Measurements from ENCODE around the gene PIGB. TPM values are rescaled to one million over a fixed set of nuclear protein-coding genes. Genes with fewer than 3 reads are reported as not detected.
"Not testable (repeated sequence)": the region's sequence is repeated elsewhere in the genome, so short reads cannot be mapped to it uniquely, and the experiment has no call there.

PIGB gene
- total and polyA plus RNA-seq, 3 experiments from 2014 or later: 17.4 to 22.4 (median 17.9) TPM

- H3K4me3 Mint-ChIP-seq; H3K4me1 ChIP-seq (ENCODE audit: insufficient read depth, low read length); H3K4me1 Mint-ChIP-seq; H3K27ac ChIP-seq (ENCODE audit: low read depth, low read length); H3K27me3 ChIP-seq (ENCODE audit: insufficient read depth, low read length, poor library complexity, severe bottlenecking); POLR2A ChIA-PET; H3K9me3 ChIP-seq (ENCODE audit: low read length); DNase-seq; H3K4me3 ChIP-seq (ENCODE audit: low read length); H3K27me3 Mint-ChIP-seq; H3K9me3 Mint-ChIP-seq; H3K36me3 ChIP-seq (ENCODE audit: insufficient read depth, low read length); CTCF ChIA-PET; H3K27ac Mint-ChIP-seq: not testable (repeated sequence)
- H3K36me3 Mint-ChIP-seq: peaks cover 5 to 16% (median 5%) of the 10 kb centered on the region in 3 donors
These were observed 16.2 kb upstream of the PIGB start for GRCh38 chr15:55302801-55303200.

GRCh38 chr15:55319537-55320237 is 665 bp downstream of the PIGB start:
- no peaks in the 10 kb centered on the region for H3K9me3 ChIP-seq (ENCODE audit: low read length)
- POLR2A ChIA-PET: interaction anchor here (0.6 to 2.3 kb wide), 8 partner anchors 20 to 123 kb away, joined by 3 to 19 read pairs (median 4); partner anchors contain the start of genes CCPG1, PIERCE2 and RSL24D1
- H3K36me3 Mint-ChIP-seq: peaks cover 0 to 41% (median 5%) of the 10 kb centered on the region in 3 donors
- H3K27ac ChIP-seq (ENCODE audit: low read depth, low read length): peak overlapping the region; percentile 99
- H3K4me3 Mint-ChIP-seq: peak overlapping the region; percentile 98 to 100 (median 98)
- DNase-seq: no peak
- no peaks in the 10 kb centered on the region for H3K27me3 ChIP-seq (ENCODE audit: insufficient read depth, low read length, poor library complexity, severe bottlenecking)
- H3K9me3 Mint-ChIP-seq: no peaks in the 10 kb centered on the region
- H3K27ac Mint-ChIP-seq: peak overlapping the region; percentile 99 to 100 (median 100)
- H3K4me1 Mint-ChIP-seq: peaks cover 67 to 86% (median 78%) of the 10 kb centered on the region in 3 donors
- peak overlapping the region; percentile 91 for H3K4me3 ChIP-seq (ENCODE audit: low read length)
- peaks cover 38% of the 10 kb centered on the region for H3K4me1 ChIP-seq (ENCODE audit: insufficient read depth, low read length)
- CTCF ChIA-PET: interaction anchor here (0.8 to 2.8 kb wide), 10 partner anchors 29 to 123 kb away, joined by 3 to 18 read pairs (median 4); partner anchors contain the start of genes CCPG1, PIERCE2 and RSL24D1
- peaks cover 0 to 2% of the 10 kb centered on the region in 2 donors for H3K27me3 Mint-ChIP-seq
- H3K36me3 ChIP-seq (ENCODE audit: insufficient read depth, low read length): no peaks in the 10 kb centered on the region

- Mint-ChIP-seq H3K4me1 (peaks cover 62 to 81% (median 73%) of the 10 kb centered on the region in 3 donors), H3K27me3 (peaks cover 0 to 2% of the 10 kb centered on the region in 2 donors), H3K9me3 (no peaks in the 10 kb centered on the region), H3K4me3 (peak overlapping the region; percentile 84 to 100 (median 98)), H3K27ac (peak overlapping the region in 7 of 8 donors; percentile 66 to 100 (median 77)), H3K36me3 (peaks cover 0 to 40% (median 5%) of the 10 kb centered on the region in 3 donors)
- Histone ChIP-seq H3K4me1 (ENCODE audit: insufficient read depth, low read length) (peaks cover 38% of the 10 kb centered on the region), H3K27me3 (ENCODE audit: insufficient read depth, low read length, poor library complexity, severe bottlenecking) (no peaks in the 10 kb centered on the region), H3K9me3 (ENCODE audit: low read length) (no peaks in the 10 kb centered on the region), H3K36me3 (ENCODE audit: insufficient read depth, low read length) (no peaks in the 10 kb centered on the region), H3K27ac (ENCODE audit: low read depth, low read length) (peak overlapping the region; percentile 99), H3K4me3 (ENCODE audit: low read length) (peak overlapping the region; percentile 91)
- POLR2A ChIA-PET: interaction anchor here (0.6 to 2.3 kb wide), 4 partner anchors 53 to 123 kb away, joined by 3 to 19 read pairs (median 15); partner anchors contain the start of genes CCPG1, PIERCE2 and RSL24D1
- CTCF ChIA-PET: interaction anchor here (0.8 to 2.8 kb wide), 2 partner anchors 53 to 119 kb away, joined by 3 to 11 read pairs; no protein-coding TSS in a partner anchor
- DNase-seq: no peak
These were observed 1.2 kb downstream of the PIGB start for GRCh38 chr15:55320238-55320550.

GRCh38 chr15:55320963-55321362 is 1.9 kb downstream of the PIGB start:
- peak overlapping the region in 4 of 7 donors; percentile 2 to 54 (median 26) for H3K4me3 Mint-ChIP-seq
- peaks cover 0 to 39% (median 5%) of the 10 kb centered on the region in 3 donors for H3K36me3 Mint-ChIP-seq
- H3K36me3 ChIP-seq (ENCODE audit: insufficient read depth, low read length): no peaks in the 10 kb centered on the region
- no peak overlapping the region for H3K27ac ChIP-seq (ENCODE audit: low read depth, low read length)
- no peak overlapping the region for H3K4me3 ChIP-seq (ENCODE audit: low read length)
- POLR2A ChIA-PET: no interaction called here
- peaks cover 57 to 74% (median 68%) of the 10 kb centered on the region in 3 donors for H3K4me1 Mint-ChIP-seq
- CTCF ChIA-PET: no interaction called here
- H3K27me3 Mint-ChIP-seq: peaks cover 0 to 2% of the 10 kb centered on the region in 2 donors
- peak overlapping the region in 4 of 8 donors; percentile 2 to 55 (median 26) for H3K27ac Mint-ChIP-seq
- DNase-seq: no peak
- H3K9me3 ChIP-seq (ENCODE audit: low read length): no peaks in the 10 kb centered on the region
- peaks cover 38% of the 10 kb centered on the region for H3K4me1 ChIP-seq (ENCODE audit: insufficient read depth, low read length)
- no peaks in the 10 kb centered on the region for H3K27me3 ChIP-seq (ENCODE audit: insufficient read depth, low read length, poor library complexity, severe bottlenecking)
- no peaks in the 10 kb centered on the region for H3K9me3 Mint-ChIP-seq

- CTCF ChIA-PET: interaction anchor here (0.9 kb wide), 1 partner anchor 117 kb away, joined by 4 read pairs; no protein-coding TSS in a partner anchor
- Mint-ChIP-seq H3K4me1 (peaks cover 47 to 61% (median 54%) of the 10 kb centered on the region in 3 donors), H3K4me3 (peak overlapping the region in 1 of 7 donors; percentile 3), H3K27ac (peak overlapping the region in 2 of 8 donors; percentile 32 to 35), H3K36me3 (peaks cover 0 to 35% (median 5%) of the 10 kb centered on the region in 3 donors), H3K27me3 (peaks cover 0 to 2% of the 10 kb centered on the region in 2 donors), H3K9me3 (no peaks in the 10 kb centered on the region)
- Histone ChIP-seq H3K4me1 (ENCODE audit: insufficient read depth, low read length) (peaks cover 32% of the 10 kb centered on the region), H3K9me3 (ENCODE audit: low read length) (no peaks in the 10 kb centered on the region), H3K36me3 (ENCODE audit: insufficient read depth, low read length) (peaks cover 3% of the 10 kb centered on the region), H3K27ac (ENCODE audit: low read depth, low read length) (no peak overlapping the region), H3K4me3 (ENCODE audit: low read length) (no peak overlapping the region), H3K27me3 (ENCODE audit: insufficient read depth, low read length, poor library complexity, severe bottlenecking) (no peaks in the 10 kb centered on the region)
- no peak for DNase-seq
- POLR2A ChIA-PET: no interaction called here
These were observed 3.4 kb downstream of the PIGB start for GRCh38 chr15:55322467-55322866.

GRCh38 chr15:55327387-55327786 is 8.4 kb downstream of the PIGB start:
- H3K4me3 Mint-ChIP-seq: no peak overlapping the region
- DNase-seq: no peak
- H3K9me3 Mint-ChIP-seq: no peaks in the 10 kb centered on the region
- H3K4me3 ChIP-seq (ENCODE audit: low read length): no peak overlapping the region
- no peaks in the 10 kb centered on the region for H3K4me1 ChIP-seq (ENCODE audit: insufficient read depth, low read length)
- ChIA-PET CTCF (no interaction called here), POLR2A (no interaction called here)
- peaks cover 0 to 51% (median 8%) of the 10 kb centered on the region in 3 donors for H3K36me3 Mint-ChIP-seq
- peaks cover 15 to 24% (median 18%) of the 10 kb centered on the region in 3 donors for H3K4me1 Mint-ChIP-seq
- H3K9me3 ChIP-seq (ENCODE audit: low read length): no peaks in the 10 kb centered on the region
- H3K36me3 ChIP-seq (ENCODE audit: insufficient read depth, low read length): peaks cover 8% of the 10 kb centered on the region
- no peak overlapping the region for H3K27ac ChIP-seq (ENCODE audit: low read depth, low read length)
- H3K27ac Mint-ChIP-seq: no peak overlapping the region
- H3K27me3 Mint-ChIP-seq: peaks cover 0 to 2% of the 10 kb centered on the region in 2 donors
- no peaks in the 10 kb centered on the region for H3K27me3 ChIP-seq (ENCODE audit: insufficient read depth, low read length, poor library complexity, severe bottlenecking)

- no peak overlapping the region for H3K4me3 Mint-ChIP-seq
- no peaks in the 10 kb centered on the region for H3K9me3 ChIP-seq (ENCODE audit: low read length)
- POLR2A ChIA-PET: no interaction called here
- H3K27me3 ChIP-seq (ENCODE audit: insufficient read depth, low read length, poor library complexity, severe bottlenecking): no peaks in the 10 kb centered on the region
- no peak overlapping the region for H3K27ac Mint-ChIP-seq
- no peaks in the 10 kb centered on the region for H3K4me1 Mint-ChIP-seq
- no peak overlapping the region for H3K4me3 ChIP-seq (ENCODE audit: low read length)
- DNase-seq: no peak
- peaks cover 0 to 72% (median 15%) of the 10 kb centered on the region in 3 donors for H3K36me3 Mint-ChIP-seq
- no peak overlapping the region for H3K27ac ChIP-seq (ENCODE audit: low read depth, low read length)
- H3K27me3 Mint-ChIP-seq: no peaks in the 10 kb centered on the region
- H3K36me3 ChIP-seq (ENCODE audit: insufficient read depth, low read length): peaks cover 6% of the 10 kb centered on the region
- no peaks in the 10 kb centered on the region for H3K4me1 ChIP-seq (ENCODE audit: insufficient read depth, low read length)
- no peaks in the 10 kb centered on the region for H3K9me3 Mint-ChIP-seq
- CTCF ChIA-PET: no interaction called here
These were observed 15.3 kb downstream of the PIGB start for GRCh38 chr15:55334371-55334770.

- POLR2A ChIA-PET: no interaction called here
- CTCF ChIA-PET: no interaction called here
These were observed 16.0 kb downstream of the PIGB start for GRCh38 chr15:55334997-55335396.

More at GRCh38 chr15:55334997-55335396, 16.0 kb downstream of the PIGB start:
- H3K4me1 ChIP-seq (ENCODE audit: insufficient read depth, low read length): no peaks in the 10 kb centered on the region
- no peaks in the 10 kb centered on the region for H3K27me3 ChIP-seq (ENCODE audit: insufficient read depth, low read length, poor library complexity, severe bottlenecking)
- no peak overlapping the region for H3K27ac ChIP-seq (ENCODE audit: low read depth, low read length)
- no peaks in the 10 kb centered on the region for H3K9me3 ChIP-seq (ENCODE audit: low read length)
- no peak overlapping the region for H3K4me3 ChIP-seq (ENCODE audit: low read length)
- no peak for DNase-seq
- Mint-ChIP-seq H3K9me3 (no peaks in the 10 kb centered on the region), H3K27me3 (no peaks in the 10 kb centered on the region), H3K36me3 (peaks cover 0 to 72% (median 18%) of the 10 kb centered on the region in 3 donors), H3K4me3 (no peak overlapping the region), H3K27ac (peak overlapping the region in 1 of 8 donors; percentile 18), H3K4me1 (no peaks in the 10 kb centered on the region)
- peaks cover 5% of the 10 kb centered on the region for H3K36me3 ChIP-seq (ENCODE audit: insufficient read depth, low read length)

Measured in CD8-positive, alpha-beta memory T cell (primary cell).